Endodermal cell (in vitro differentiated cells): ENCODE data around the gene CAMK2A. TPM values are rescaled to one million over a fixed set of nuclear protein-coding genes. Genes with fewer than 3 reads are reported as not detected.
A peak's percentile ranks its signal among the peaks of the same experiment; 100 is the strongest.

Experiments
- DNase-seq: peaks from one replicate; pipeline ENCODE4 v3.0.0-alpha.2; 2017
- H3K27ac ChIP-seq: 2 replicates; pipeline ENCODE4 v1.5.1; 2013; ENCODE audit warnings: mild to moderate bottlenecking, low read depth, low read length, moderate library complexity
- H3K27me3 ChIP-seq: 2 replicates; pipeline ENCODE4 v1.6.1; 2013; ENCODE audit warnings: mild to moderate bottlenecking, low read length, moderate library complexity; ENCODE audit not compliant: insufficient read depth, control insufficient read depth, poor library complexity, severe bottlenecking
- H3K36me3 ChIP-seq: 2 replicates; pipeline ENCODE4 v1.7.0; 2013; ENCODE audit warnings: mild to moderate bottlenecking, low read length, moderate library complexity; ENCODE audit not compliant: control insufficient read depth, insufficient read depth
- H3K4me1 ChIP-seq: one replicate; pipeline ENCODE4 v1.7.0; 2013; ENCODE audit warnings: low read length; ENCODE audit not compliant: control insufficient read depth, insufficient read depth
- H3K4me3 ChIP-seq: 2 replicates; pipeline ENCODE4 v1.5.1; 2013; ENCODE audit warnings: mild to moderate bottlenecking, low read length, moderate library complexity
- H3K9ac ChIP-seq: 2 replicates; pipeline ENCODE4 v1.6.1; 2013; ENCODE audit warnings: mild to moderate bottlenecking, low read length, moderate library complexity; ENCODE audit not compliant: poor library complexity, severe bottlenecking; ENCODE audit errors: extremely low read depth
- H3K9me3 ChIP-seq: 2 replicates; pipeline ENCODE4 v1.6.1; 2013; ENCODE audit warnings: mild to moderate bottlenecking, low read length, moderate library complexity; ENCODE audit not compliant: control insufficient read depth
- H3K27ac Mint-ChIP-seq: 2 replicates; pipeline ENCODE4 v1.8.0; 2020; ENCODE audit warnings: mixed read lengths
- H3K27me3 Mint-ChIP-seq: 2 replicates; pipeline ENCODE4 v1.8.0; 2021; ENCODE audit warnings: mild to moderate bottlenecking, mixed read lengths; ENCODE audit not compliant: insufficient read depth
- H3K36me3 Mint-ChIP-seq: 2 replicates; pipeline ENCODE4 v1.8.0; 2020; ENCODE audit warnings: low read depth, mixed read lengths
- H3K4me1 Mint-ChIP-seq: 2 replicates; pipeline ENCODE4 v1.8.0; 2020; ENCODE audit warnings: mixed read lengths
- H3K4me3 Mint-ChIP-seq: 2 replicates; pipeline ENCODE4 v1.8.0; 2020; ENCODE audit warnings: mild to moderate bottlenecking, moderate library complexity, mixed read lengths
- H3K9me3 Mint-ChIP-seq: 2 replicates; pipeline ENCODE4 v1.8.0; 2020; ENCODE audit warnings: mild to moderate bottlenecking, mixed read lengths
- CTCF ChIP-seq: fragments of 200-600 bp; sonication (generic); conservative IDR thresholded peaks from 2 replicates; pipeline ENCODE4 v1.5.0; 2021; ENCODE audit warnings: antibody characterized with exemption, mild to moderate bottlenecking
- WGBS, 2 experiments: methylation state at CpG; one replicate each; pipeline versions ENCODE4 v1.1.5 to v1.1.7; 2013; ENCODE audit warnings: missing lambda C conversion rate in 2 of 2, mixed read lengths in 1 of 2; ENCODE audit not compliant: insufficient coverage in 1 of 2, insufficient read length in 1 of 2; 5-methylcytosine and 5-hydroxymethylcytosine counted together
- total RNA-seq, 2 donors: library from RNA; stranded (reverse); fragmentation: NEBNext Ultra II Directional in 1 of 2; extraction: Animal tissue kit (Norgen Biotek cat#: 25700) in 1 of 2; gene quantifications; 2 replicates in 1 of 2; 3 replicates in 1 of 2; pipeline ENCODE4 v1.2.1, GENCODE V29; 2021

CAMK2A gene
- total RNA-seq, 2 donors from 2014 or later: 0.31 to 0.49 TPM

- no peak for DNase-seq
- no peak for TF ChIP-seq CTCF
- no peaks in the 10 kb centered on the region for H3K9me3 ChIP-seq
- no peak overlapping the region for H3K9ac ChIP-seq
- no peak overlapping the region for H3K27ac ChIP-seq
- H3K27me3 Mint-ChIP-seq: peaks cover 52% of the 10 kb centered on the region
- H3K4me1 Mint-ChIP-seq: peaks cover 5% of the 10 kb centered on the region
- no peaks in the 10 kb centered on the region for H3K9me3 Mint-ChIP-seq
- peaks cover 20% of the 10 kb centered on the region for H3K27me3 ChIP-seq
- H3K27ac Mint-ChIP-seq: no peak overlapping the region
- H3K4me3 ChIP-seq: no peak overlapping the region
- no peak overlapping the region for H3K4me3 Mint-ChIP-seq
- H3K36me3 Mint-ChIP-seq: no peaks in the 10 kb centered on the region
- no peaks in the 10 kb centered on the region for H3K36me3 ChIP-seq
- no peaks in the 10 kb centered on the region for H3K4me1 ChIP-seq
Observed at GRCh38 chr5:150219142-150219541, 70.4 kb downstream of the CAMK2A start.

- no peak overlapping the region for H3K4me3 ChIP-seq
- peaks cover 54% of the 10 kb centered on the region for H3K27me3 Mint-ChIP-seq
- TF ChIP-seq CTCF: no peak
- peaks cover 20% of the 10 kb centered on the region for H3K27me3 ChIP-seq
- H3K9me3 ChIP-seq: no peaks in the 10 kb centered on the region
- 93 to 97% methylated on average over 4 to 5 of the region's 5 CpGs for WGBS, 2 experiments
- H3K4me1 Mint-ChIP-seq: peaks cover 5% of the 10 kb centered on the region
- H3K4me1 ChIP-seq: no peaks in the 10 kb centered on the region
- H3K9ac ChIP-seq: no peak overlapping the region
- no peak overlapping the region for H3K4me3 Mint-ChIP-seq
- no peak overlapping the region for H3K27ac Mint-ChIP-seq
- DNase-seq: no peak
- H3K9me3 Mint-ChIP-seq: no peaks in the 10 kb centered on the region
- H3K36me3 ChIP-seq: no peaks in the 10 kb centered on the region
- H3K27ac ChIP-seq: no peak overlapping the region
- H3K36me3 Mint-ChIP-seq: no peaks in the 10 kb centered on the region
Observed at GRCh38 chr5:150218693-150219035, 70.9 kb downstream of the CAMK2A start.

GRCh38 chr5:150217873-150218692, 71.5 kb downstream of the CAMK2A start:
- peak; percentile 96 for TF ChIP-seq CTCF
- Mint-ChIP-seq H3K36me3 (no peaks in the 10 kb centered on the region), H3K4me1 (peaks cover 5% of the 10 kb centered on the region), H3K4me3 (no peak overlapping the region), H3K9me3 (no peaks in the 10 kb centered on the region), H3K27me3 (peaks cover 54% of the 10 kb centered on the region), H3K27ac (no peak overlapping the region)
- Histone ChIP-seq H3K27me3 (peaks cover 20% of the 10 kb centered on the region), H3K9me3 (no peaks in the 10 kb centered on the region), H3K36me3 (no peaks in the 10 kb centered on the region), H3K27ac (no peak overlapping the region), H3K4me3 (no peak overlapping the region), H3K4me1 (no peaks in the 10 kb centered on the region), H3K9ac (no peak overlapping the region)
- peak; percentile 97 for DNase-seq
- WGBS, 2 experiments: 42 to 60% methylated on average over 5 to 10 of the region's 10 CpGs
